ENCODE data around the gene PROC.

Gene PROC

DNA sequence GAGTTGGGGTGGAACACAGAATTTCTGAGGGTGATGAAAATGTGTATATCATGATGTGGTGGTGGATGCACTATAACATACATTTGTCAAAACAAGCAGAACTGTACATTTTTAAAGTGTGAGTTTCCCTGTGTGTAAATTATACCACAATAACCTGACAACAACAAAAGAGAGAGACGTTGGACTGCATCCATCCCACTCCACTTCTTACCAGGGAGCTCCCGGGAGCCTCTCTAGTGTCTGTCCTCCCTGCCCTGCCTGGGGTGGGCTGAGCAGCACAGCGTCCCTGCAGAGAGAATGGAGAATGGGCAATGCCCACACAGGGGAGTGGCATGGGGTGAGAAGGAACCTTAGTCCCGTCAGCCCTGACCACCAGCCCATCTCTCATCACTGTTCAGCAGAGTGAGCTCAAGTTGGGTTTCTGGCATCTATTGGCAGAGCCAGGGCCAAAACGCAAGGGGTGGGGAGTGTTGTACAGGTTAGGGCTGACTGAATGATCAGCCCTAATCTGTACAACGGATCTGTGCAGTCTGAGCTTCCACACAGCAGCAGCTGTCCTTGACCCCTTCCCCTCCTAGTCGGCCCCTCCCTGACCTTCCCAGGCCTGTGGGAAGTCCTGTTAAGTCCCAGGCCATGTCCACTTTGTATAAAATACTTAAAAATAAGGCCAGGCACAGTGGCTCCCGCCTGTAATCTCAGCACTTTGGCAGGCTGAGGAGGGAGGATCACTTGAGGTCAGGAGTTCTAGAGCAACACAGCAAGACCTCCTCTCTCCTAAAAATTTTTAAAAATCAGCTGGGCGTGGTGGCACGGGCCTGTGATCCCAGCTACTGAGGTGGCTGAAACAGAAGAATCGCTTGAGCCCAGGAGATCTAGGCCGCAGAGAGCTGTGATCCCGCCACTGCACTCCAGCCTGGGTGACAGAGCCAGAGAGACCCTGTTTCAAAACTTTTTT, 3.3 kb upstream of the PROC start:
- no peak for DNase-seq (ENCODE audit: low read depth)

DNA sequence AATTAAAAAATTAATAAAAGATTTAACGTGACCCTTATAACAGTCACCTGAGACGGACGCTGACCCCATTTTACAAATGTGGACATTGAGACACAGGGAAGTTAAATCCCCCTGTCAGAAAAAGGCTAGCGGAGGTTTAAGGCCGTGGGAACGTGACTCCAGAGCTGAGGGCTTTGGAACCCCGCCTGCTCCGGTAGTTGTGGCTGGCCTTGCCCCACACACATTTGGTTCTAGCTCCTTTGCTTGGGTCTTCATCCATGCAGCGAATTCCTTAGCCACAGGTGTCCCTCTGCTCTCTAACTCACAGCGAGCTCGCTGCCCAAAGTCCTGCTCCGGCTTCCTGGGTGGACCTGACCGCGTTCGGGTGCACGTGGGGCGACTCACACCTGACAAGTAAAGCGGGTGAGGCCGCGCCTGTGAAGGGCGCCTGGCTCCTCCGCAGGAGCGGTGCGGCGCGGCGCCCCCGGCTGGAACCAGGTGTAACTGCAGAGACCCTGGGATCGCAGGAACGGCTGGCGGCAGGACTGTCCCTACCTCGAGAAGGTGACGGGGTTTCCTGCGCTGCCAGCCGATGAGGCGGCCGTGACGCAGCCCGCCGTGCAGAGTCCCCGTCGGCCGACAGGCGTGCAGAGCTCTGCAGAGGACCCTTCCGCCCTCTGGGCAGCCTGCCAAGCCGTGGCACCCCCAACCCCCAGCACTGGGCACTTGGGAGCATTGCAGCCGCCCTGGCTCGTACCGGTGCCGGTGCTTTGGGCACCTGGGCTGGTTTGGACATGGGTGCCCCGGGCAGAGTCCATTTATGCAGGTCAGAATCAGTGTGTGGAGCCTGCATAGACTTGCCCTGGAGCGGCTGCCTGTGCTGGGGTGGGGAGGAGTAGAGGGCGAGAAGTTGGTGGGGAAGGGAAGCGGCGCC, 2.4 kb upstream of the PROC start:
- peak; percentile 73 for DNase-seq (ENCODE audit: low read depth)

DNA sequence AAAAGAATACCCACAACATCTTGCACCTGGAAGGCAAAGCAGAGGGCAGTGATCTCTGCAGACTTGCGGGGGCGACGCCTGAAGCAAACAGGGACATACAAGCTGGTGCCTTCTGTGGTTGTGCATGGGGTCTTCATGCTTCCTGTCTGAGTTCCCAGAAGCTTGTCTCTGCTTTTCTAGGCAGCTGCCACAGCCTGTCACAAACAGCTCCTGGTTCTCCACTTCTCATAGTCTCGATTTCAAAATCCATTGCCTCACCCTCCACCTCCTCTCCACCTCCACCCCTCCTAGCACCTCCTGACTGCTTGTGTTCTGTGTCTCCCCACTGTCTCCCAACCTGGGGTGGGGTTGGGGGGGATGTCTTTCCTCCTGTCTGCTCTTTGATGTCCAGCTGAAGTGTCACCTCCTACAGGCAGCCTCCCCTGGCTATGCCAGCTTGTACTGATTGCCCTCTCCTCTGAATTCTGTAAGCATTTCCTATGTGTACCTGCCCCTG, 1.7 kb upstream of the PROC start:
- DNase-seq (ENCODE audit: low read depth), result no peak

DNA sequence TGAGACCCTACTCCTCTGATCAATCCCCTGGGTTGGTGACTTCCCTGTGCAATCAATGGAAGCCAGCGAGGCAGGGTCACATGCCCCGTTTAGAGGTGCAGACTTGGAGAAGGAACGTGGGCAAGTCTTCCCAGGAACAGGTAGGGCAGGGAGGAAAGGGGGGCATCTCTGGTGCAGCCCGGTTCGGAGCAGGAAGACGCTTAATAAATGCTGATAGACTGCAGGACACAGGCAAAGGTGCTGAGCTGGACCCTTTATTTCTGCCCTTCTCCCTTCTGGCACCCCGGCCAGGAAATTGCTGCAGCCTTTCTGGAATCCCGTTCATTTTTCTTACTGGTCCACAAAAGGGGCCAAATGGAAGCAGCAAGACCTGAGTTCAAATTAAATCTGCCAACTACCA, 821 bp upstream of the PROC start:
- DNase-seq (ENCODE audit: low read depth), result no peak

DNA sequence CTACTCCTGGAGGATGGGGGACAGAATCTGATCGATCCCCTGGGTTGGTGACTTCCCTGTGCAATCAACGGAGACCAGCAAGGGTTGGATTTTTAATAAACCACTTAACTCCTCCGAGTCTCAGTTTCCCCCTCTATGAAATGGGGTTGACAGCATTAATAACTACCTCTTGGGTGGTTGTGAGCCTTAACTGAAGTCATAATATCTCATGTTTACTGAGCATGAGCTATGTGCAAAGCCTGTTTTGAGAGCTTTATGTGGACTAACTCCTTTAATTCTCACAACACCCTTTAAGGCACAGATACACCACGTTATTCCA, 844 bp downstream of the PROC start:
- DNase-seq (ENCODE audit: low read depth), result no peak

DNA sequence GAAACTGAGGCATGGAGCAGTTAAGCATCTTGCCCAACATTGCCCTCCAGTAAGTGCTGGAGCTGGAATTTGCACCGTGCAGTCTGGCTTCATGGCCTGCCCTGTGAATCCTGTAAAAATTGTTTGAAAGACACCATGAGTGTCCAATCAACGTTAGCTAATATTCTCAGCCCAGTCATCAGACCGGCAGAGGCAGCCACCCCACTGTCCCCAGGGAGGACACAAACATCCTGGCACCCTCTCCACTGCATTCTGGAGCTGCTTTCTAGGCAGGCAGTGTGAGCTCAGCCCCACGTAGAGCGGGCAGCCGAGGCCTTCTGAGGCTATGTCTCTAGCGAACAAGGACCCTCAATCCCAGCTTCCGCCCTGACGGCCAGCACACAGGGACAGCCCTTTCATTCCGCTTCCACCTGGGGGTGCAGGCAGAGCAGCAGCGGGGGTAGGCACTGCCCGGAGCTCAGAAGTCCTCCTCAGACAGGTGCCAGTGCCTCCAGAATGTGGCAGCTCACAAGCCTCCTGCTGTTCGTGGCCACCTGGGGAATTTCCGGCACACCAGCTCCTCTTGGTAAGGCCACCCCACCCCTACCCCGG, 1.3 kb downstream of the PROC start:
- DNase-seq (ENCODE audit: low read depth), result no peak

DNA sequence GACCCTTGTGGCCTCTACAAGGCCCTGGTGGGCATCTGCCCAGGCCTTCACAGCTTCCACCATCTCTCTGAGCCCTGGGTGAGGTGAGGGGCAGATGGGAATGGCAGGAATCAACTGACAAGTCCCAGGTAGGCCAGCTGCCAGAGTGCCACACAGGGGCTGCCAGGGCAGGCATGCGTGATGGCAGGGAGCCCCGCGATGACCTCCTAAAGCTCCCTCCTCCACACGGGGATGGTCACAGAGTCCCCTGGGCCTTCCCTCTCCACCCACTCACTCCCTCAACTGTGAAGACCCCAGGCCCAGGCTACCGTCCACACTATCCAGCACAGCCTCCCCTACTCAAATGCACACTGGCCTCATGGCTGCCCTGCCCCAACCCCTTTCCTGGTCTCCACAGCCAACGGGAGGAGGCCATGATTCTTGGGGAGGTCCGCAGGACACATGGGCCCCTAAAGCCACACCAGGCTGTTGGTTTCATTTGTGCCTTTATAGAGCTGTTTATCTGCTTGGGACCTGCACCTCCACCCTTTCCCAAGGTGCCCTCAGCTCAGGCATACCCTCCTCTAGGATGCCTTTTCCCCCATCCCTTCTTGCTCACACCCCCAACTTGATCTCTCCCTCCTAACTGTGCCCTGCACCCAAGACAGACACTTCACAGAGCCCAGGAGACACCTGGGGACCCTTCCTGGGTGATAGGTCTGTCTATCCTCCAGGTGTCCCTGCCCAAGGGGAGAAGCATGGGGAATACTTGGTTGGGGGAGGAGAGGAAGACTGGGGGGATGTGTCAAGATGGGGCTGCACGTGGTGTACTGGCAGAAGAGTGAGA, 2.0 kb downstream of the PROC start:
- DNase-seq (ENCODE audit: low read depth), result no peak

DNA sequence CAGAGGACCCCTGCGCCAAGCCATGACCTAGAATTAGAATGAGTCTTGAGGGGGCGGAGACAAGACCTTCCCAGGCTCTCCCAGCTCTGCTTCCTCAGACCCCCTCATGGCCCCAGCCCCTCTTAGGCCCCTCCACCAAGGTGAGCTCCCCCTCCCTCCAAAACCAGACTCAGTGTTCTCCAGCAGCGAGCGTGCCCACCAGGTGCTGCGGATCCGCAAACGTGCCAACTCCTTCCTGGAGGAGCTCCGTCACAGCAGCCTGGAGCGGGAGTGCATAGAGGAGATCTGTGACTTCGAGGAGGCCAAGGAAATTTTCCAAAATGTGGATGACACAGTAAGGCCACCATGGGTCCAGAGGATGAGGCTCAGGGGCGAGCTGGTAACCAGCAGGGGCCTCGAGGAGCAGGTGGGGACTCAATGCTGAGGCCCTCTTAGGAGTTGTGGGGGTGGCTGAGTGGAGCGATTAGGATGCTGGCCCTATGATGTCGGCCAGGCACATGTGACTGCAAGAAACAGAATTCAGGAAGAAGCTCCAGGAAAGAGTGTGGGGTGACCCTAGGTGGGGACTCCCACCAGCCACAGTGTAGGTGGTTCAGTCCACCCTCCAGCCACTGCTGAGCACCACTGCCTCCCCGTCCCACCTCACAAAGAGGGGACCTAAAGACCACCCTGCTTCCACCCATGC, 3.0 kb downstream of the PROC start:
- no peak for DNase-seq (ENCODE audit: low read depth)

DNA sequence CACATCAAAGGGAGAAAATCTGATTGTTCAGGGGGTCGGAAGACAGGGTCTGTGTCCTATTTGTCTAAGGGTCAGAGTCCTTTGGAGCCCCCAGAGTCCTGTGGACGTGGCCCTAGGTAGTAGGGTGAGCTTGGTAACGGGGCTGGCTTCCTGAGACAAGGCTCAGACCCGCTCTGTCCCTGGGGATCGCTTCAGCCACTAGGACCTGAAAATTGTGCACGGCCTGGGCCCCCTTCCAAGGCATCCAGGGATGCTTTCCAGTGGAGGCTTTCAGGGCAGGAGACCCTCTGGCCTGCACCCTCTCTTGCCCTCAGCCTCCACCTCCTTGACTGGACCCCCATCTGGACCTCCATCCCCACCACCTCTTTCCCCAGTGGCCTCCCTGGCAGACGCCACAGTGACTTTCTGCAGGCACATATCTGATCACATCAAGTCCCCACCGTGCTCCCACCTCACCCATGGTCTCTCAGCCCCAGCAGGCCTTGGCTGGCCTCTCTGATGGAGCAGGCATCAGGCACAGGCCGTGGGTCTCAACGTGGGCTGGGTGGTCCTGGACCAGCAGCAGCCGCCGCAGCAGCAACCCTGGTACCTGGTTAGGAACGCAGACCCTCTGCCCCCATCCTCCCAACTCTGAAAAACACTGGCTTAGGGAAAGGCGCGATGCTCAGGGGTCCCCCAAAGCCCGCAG, 3.8 kb downstream of the PROC start:
- DNase-seq (ENCODE audit: low read depth), result no peak

DNA sequence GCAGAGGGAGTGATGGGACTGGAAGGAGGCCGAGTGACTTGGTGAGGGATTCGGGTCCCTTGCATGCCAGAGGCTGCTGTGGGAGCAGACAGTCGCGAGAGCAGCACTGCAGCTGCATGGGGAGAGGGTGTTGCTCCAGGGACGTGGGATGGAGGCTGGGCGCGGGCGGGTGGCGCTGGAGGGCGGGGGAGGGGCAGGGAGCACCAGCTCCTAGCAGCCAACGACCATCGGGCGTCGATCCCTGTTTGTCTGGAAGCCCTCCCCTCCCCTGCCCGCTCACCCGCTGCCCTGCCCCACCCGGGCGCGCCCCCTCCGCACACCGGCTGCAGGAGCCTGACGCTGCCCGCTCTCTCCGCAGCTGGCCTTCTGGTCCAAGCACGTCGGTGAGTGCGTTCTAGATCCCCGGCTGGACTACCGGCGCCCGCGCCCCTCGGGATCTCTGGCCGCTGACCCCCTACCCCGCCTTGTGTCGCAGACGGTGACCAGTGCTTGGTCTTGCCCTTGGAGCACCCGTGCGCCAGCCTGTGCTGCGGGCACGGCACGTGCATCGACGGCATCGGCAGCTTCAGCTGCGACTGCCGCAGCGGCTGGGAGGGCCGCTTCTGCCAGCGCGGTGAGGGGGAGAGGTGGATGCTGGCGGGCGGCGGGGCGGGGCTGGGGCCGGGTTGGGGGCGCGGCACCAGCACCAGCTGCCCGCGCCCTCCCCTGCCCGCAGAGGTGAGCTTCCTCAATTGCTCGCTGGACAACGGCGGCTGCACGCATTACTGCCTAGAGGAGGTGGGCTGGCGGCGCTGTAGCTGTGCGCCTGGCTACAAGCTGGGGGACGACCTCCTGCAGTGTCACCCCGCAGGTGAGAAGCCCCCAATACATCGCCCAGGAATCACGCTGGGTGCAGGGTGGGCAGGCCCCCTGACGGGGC, 4.6 kb downstream of the PROC start:
- DNase-seq (ENCODE audit: low read depth), result no peak

DNA sequence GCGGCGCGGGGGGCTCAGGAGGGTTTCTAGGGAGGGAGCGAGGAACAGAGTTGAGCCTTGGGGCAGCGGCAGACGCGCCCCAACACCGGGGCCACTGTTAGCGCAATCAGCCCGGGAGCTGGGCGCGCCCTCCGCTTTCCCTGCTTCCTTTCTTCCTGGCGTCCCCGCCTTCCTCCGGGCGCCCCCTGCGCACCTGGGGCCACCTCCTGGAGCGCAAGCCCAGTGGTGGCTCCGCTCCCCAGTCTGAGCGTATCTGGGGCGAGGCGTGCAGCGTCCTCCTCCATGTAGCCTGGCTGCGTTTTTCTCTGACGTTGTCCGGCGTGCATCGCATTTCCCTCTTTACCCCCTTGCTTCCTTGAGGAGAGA, 5.2 kb downstream of the PROC start:
- no peak for DNase-seq (ENCODE audit: low read depth)

DNA sequence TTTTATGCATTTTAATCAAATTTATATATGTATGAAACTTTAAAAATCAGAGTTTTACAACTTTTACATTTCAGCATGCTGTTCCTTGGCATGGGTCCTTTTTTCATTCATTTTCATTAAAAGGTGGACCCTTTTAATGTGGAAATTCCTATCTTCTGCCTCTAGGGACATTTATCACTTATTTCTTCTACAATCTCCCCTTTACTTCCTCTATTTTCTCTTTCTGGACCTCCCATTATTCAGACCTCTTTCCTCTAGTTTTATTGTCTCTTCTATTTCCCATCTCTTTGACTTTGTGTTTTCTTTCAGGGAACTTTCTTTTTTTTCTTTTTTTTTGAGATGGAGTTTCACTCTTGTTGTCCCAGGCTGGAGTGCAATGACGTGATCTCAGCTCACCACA, 5.7 kb downstream of the PROC start:
- DNase-seq (ENCODE audit: low read depth), result no peak

DNA sequence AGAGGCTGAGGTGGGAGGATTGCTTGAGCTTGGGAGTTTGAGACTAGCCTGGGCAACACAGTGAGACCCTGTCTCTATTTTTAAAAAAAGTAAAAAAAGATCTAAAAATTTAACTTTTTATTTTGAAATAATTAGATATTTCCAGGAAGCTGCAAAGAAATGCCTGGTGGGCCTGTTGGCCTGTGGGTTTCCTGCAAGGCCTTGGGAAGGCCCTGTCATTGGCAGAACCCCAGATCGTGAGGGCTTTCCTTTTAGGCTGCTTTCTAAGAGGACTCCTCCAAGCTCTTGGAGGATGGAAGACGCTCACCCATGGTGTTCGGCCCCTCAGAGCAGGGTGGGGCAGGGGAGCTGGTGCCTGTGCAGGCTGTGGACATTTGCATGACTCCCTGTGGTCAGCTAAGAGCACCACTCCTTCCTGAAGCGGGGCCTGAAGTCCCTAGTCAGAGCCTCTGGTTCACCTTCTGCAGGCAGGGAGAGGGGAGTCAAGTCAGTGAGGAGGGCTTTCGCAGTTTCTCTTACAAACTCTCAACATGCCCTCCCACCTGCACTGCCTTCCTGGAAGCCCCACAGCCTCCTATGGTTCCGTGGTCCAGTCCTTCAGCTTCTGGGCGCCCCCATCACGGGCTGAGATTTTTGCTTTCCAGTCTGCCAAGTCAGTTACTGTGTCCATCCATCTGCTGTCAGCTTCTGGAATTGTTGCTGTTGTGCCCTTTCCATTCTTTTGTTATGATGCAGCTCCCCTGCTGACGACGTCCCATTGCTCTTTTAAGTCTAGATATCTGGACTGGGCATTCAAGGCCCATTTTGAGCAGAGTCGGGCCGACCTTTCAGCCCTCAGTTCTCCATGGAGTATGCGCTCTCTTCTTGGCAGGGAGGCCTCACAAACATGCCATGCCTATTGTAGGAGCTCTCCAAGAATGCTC, 6.6 kb downstream of the PROC start:
- DNase-seq (ENCODE audit: low read depth), result no peak

DNA sequence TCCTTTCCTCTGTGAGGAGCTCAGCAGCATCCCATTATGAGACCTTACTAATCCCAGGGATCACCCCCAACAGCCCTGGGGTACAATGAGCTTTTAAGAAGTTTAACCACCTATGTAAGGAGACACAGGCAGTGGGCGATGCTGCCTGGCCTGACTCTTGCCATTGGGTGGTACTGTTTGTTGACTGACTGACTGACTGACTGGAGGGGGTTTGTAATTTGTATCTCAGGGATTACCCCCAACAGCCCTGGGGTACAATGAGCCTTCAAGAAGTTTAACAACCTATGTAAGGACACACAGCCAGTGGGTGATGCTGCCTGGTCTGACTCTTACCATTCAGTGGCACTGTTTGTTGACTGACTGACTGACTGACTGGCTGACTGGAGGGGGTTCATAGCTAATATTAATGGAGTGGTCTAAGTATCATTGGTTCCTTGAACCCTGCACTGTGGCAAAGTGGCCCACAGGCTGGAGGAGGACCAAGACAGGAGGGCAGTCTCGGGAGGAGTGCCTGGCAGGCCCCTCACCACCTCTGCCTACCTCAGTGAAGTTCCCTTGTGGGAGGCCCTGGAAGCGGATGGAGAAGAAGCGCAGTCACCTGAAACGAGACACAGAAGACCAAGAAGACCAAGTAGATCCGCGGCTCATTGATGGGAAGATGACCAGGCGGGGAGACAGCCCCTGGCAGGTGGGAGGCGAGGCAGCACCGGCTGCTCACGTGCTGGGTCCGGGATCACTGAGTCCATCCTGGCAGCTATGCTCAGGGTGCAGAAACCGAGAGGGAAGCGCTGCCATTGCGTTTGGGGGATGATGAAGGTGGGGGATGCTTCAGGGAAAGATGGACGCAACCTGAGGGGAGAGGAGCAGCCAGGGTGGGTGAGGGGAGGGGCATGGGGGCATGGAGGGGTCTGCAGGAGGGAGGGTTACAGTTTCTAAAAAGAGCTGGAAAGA, 7.6 kb downstream of the PROC start:
- DNase-seq (ENCODE audit: low read depth), result no peak

DNA sequence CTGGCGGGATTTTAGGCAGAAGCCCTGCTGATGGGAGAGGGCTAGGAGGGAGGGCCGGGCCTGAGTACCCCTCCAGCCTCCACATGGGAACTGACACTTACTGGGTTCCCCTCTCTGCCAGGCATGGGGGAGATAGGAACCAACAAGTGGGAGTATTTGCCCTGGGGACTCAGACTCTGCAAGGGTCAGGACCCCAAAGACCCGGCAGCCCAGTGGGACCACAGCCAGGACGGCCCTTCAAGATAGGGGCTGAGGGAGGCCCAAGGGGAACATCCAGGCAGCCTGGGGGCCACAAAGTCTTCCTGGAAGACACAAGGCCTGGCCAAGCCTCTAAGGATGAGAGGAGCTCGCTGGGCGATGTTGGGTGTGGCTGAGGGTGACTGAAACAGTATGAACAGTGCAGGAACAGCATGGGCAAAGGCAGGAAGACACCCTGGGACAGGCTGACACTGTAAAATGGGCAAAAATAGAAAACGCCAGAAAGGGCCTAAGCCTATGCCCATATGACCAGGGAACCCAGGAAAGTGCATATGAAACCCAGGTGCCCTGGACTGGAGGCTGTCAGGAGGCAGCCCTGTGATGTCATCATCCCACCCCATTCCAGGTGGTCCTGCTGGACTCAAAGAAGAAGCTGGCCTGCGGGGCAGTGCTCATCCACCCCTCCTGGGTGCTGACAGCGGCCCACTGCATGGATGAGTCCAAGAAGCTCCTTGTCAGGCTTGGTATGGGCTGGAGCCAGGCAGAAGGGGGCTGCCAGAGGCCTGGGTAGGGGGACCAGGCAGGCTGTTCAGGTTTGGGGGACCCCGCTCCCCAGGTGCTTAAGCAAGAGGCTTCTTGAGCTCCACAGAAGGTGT, 8.5 kb downstream of the PROC start:
- no peak for DNase-seq (ENCODE audit: low read depth)

DNA sequence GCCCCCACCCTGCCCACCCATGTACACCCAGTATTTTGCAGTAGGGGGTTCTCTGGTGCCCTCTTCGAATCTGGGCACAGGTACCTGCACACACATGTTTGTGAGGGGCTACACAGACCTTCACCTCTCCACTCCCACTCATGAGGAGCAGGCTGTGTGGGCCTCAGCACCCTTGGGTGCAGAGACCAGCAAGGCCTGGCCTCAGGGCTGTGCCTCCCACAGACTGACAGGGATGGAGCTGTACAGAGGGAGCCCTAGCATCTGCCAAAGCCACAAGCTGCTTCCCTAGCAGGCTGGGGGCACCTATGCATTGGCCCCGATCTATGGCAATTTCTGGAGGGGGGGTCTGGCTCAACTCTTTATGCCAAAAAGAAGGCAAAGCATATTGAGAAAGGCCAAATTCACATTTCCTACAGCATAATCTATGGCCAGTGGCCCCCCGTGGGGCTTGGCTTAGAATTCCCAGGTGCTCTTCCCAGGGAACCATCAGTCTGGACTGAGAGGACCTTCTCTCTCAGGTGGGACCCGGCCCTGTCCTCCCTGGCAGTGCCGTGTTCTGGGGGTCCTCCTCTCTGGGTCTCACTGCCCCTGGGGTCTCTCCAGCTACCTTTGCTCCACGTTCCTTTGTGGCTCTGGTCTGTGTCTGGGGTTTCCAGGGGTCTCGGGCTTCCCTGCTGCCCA, 9.3 kb downstream of the PROC start:
- no peak for DNase-seq (ENCODE audit: low read depth)

Measured in activated T-helper 9 cell treated with anti-CD3 and anti-CD28 coated beads, Interleukin-2, amount 50 U/mL, for 16 hours (primary cell).